HL-60 (cell line): ENCODE results near the gene CENPC.

Experiments
- DNase-seq, 2 experiments: peaks; one replicate each; pipeline ENCODE4 v3.0.0-alpha.2; 2010 to 2020; ENCODE audit warnings: low read depth in 1 of 2, low spot score in 1 of 2
- H3K27ac ChIP-seq: fragments of 250-450 bp; sonication (Bioruptor Pico); replicated peaks from 2 replicates; pipeline ENCODE4 v1.5.1; 2020; ENCODE audit warnings: mild to moderate bottlenecking, moderate library complexity
- H3K27me3 ChIP-seq: fragments of 250-450 bp; sonication (Bioruptor Pico); 2 replicates; pipeline ENCODE4 v1.5.1; 2021; ENCODE audit warnings: mild to moderate bottlenecking, moderate library complexity; ENCODE audit not compliant: insufficient read depth, poor library complexity, severe bottlenecking
- H3K4me3 ChIP-seq: replicated peaks from 2 replicates; pipeline ENCODE4 v1.5.1; 2011; ENCODE audit warnings: mild to moderate bottlenecking, control low read depth, low read length; ENCODE audit not compliant: insufficient read depth
- CTCF ChIP-seq: IDR thresholded peaks from one replicate; pipeline ENCODE4 v1.5.1; 2011; ENCODE audit warnings: low read length, control low read depth, inconsistent platforms; ENCODE audit not compliant: insufficient read depth
- GABPA ChIP-seq: IDR thresholded peaks from 2 replicates; pipeline ENCODE4 v1.6.1; 2012; ENCODE audit warnings: low read depth
- POLR2AphosphoS5 ChIP-seq: IDR thresholded peaks from 2 replicates; pipeline ENCODE4 v1.6.1; 2012; ENCODE audit warnings: low read depth
- REST ChIP-seq: IDR thresholded peaks from 2 replicates; pipeline ENCODE4 v1.6.1; 2012; ENCODE audit warnings: low read depth; ENCODE audit not compliant: insufficient replicate concordance
- SPI1 ChIP-seq: IDR thresholded peaks from 2 replicates; pipeline ENCODE4 v1.6.1; 2012; ENCODE audit warnings: low read depth, mild to moderate bottlenecking, borderline replicate concordance

CENPC gene

GRCh38 chr4:67512501-67512900 lies 32.8 kb downstream of the CENPC start:
- no peak overlapping the region for H3K4me3 ChIP-seq
- no peaks in the 10 kb centered on the region for H3K27me3 ChIP-seq
- no peak for DNase-seq
- TF ChIP-seq SPI1 = no peak
- no peak for TF ChIP-seq GABPA
- TF ChIP-seq CTCF = no peak
- no peak for TF ChIP-seq REST
- no peak for TF ChIP-seq POLR2AphosphoS5
- no peak overlapping the region for H3K27ac ChIP-seq

- Histone ChIP-seq H3K4me3 (no peak overlapping the region), H3K27ac (no peak overlapping the region), H3K27me3 (no peaks in the 10 kb centered on the region)
- TF ChIP-seq POLR2AphosphoS5 = no peak
- no peak for TF ChIP-seq REST
- no peak for TF ChIP-seq GABPA
- TF ChIP-seq SPI1 = no peak
- TF ChIP-seq CTCF = no peak
- DNase-seq = no peak
Observed at GRCh38 chr4:67500373-67500772, 44.9 kb downstream of the CENPC start.

- H3K27ac ChIP-seq = no peak overlapping the region
- peak in 1 of 2 experiments; percentile 7 for DNase-seq
- no peaks in the 10 kb centered on the region for H3K27me3 ChIP-seq
- TF ChIP-seq REST = no peak
- no peak for TF ChIP-seq GABPA
- TF ChIP-seq CTCF = no peak
- no peak for TF ChIP-seq POLR2AphosphoS5
- no peak; the same call in 1 of the 2 replicates for TF ChIP-seq SPI1
- no peak overlapping the region for H3K4me3 ChIP-seq
Observed at GRCh38 chr4:67499799-67500198, 45.5 kb downstream of the CENPC start.
